Measurements from ENCODE around the gene TBL3. TPM values are rescaled to one million over a fixed set of nuclear protein-coding genes. Genes with fewer than 3 reads are reported as not detected.

Gene TBL3
- polyA plus RNA-seq, 1 donor: 32.9 TPM

DNA sequence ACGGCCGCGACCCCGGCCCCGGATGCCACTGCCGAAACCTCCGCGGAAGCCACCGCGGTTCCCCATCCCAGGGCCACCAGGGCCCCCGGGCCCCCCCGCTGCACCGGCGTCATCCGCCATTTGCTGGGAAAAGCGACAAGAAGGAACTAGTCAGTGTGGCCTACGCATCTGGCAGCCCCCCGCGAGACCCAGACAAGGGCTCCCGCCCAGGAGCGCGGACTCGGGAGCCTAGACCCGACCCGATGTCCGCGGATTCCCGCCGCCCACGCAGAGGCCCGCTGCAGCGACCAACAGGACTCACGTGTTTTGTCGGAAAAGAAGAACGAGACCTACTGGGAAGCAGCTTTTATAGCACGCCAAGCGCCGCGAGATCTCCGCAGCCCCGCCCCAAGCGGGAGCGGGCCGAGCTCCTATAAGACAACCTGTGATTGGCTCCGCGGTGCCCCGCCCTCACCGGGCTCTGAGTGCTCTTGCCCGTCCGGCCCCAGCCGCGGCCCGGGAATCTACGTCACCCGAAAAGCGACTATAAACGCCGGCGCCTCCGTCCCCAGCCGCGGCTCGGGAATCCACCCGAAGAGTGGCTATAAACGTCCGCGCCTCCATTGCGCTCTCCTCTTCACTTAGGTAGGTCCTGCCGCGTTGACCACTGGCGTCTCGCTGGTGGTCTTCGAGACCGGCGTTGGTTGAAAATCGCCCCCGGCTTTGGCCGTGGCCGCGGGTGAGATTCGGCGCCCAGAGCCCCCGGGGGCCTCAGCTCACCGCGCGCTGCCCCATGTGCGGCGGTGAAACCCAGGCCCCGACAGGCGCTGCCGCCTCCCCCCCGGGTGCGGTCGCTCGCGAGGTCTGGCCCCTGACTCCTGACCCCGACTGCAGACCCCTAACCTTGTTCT lies 7.1 kb upstream of the TBL3 start, which contains the start of gene RPS2:
Gene RPS2, minus strand, starts transcription at position 321 of the 890 bp plus-strand sequence. Its CDS starts 201 bp downstream, at position 120.
- Histone ChIP-seq H3K36me3 (ENCODE audit: control insufficient read depth, insufficient read depth, low read length) (peaks cover 25% of the 10 kb centered on the region), H3K9me3 (ENCODE audit: control insufficient read depth, low read depth, low read length) (no peaks in the 10 kb centered on the region), H3K4me3 (ENCODE audit: low read length) (peak within 1 kb of the TSS; percentile 87), H3K4me1 (ENCODE audit: control insufficient read depth, insufficient read depth, low read length) (peaks cover 30% of the 10 kb centered on the region), H3K27me3 (ENCODE audit: control insufficient read depth, insufficient read depth, low read length) (no peaks in the 10 kb centered on the region), H3K27ac (ENCODE audit: low read length) (peak within 1 kb of the TSS; percentile 89)
- peak; percentile 98 to 99 for DNase-seq
- no CpG with 5 or more reads among the region's 97 CpGs for WGBS (ENCODE audit: insufficient coverage, low lambda C conversion rate)

DNA sequence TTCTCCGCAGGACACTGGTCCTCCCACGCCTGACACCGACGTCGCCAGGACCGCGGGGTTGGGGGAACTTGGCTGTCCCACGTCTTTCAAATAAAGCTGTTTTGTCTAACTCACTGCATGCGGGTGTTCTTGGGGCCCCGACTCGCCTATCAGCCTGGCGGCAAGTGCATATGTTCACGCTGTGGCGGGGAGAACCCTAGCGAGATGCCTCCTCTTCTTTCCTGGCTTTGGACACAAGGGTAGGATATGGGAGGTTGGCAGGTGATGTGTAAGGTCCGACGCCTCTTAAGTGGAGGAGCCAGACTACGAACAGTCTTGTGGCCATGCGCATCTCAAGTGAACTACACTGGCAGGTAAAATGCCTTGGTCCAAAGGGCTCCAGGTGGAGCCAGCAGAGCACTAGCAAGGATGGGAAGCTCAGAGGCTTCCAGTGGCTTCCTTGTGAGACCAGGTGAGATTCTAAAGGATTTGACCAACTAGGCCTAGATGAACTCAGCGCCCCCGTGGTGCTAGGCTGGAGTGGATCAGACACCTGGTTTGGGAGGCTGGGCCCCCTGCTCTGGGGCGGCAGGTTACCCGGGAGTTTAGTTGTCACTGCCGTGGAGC lies 6.4 kb upstream of the TBL3 start:
- Histone ChIP-seq H3K4me1 (ENCODE audit: control insufficient read depth, insufficient read depth, low read length) (peaks cover 26% of the 10 kb centered on the region), H3K4me3 (ENCODE audit: low read length) (peak overlapping the region; percentile 87), H3K27ac (ENCODE audit: low read length) (peak overlapping the region; percentile 89), H3K36me3 (ENCODE audit: control insufficient read depth, insufficient read depth, low read length) (peaks cover 25% of the 10 kb centered on the region), H3K27me3 (ENCODE audit: control insufficient read depth, insufficient read depth, low read length) (no peaks in the 10 kb centered on the region), H3K9me3 (ENCODE audit: control insufficient read depth, low read depth, low read length) (no peaks in the 10 kb centered on the region)
- DNase-seq: peak in 1 of 2 donors; percentile 70
- no CpG with 5 or more reads among the region's 24 CpGs for WGBS (ENCODE audit: insufficient coverage, low lambda C conversion rate)

DNA sequence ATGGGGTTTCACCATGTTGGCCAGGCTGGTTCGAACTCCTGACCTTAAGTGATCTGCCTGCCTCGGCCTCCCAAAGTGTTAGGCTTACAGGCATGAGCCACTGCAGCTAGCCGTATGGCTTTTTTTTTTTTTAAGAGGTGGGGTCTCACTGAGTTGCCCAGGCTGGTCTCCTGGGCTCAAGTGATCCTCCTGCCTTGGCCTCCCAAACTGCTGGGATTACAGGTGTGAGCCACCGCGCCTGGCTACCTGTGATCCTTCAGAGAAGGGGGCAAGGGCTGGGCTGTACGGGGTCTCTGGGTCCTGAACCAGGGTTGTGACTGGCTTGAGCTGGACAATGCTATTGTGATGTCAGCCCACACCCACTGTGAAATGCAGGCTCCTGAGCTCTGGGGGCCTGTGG lies 5.4 kb upstream of the TBL3 start, which contains the start of gene RNF151:
Gene RNF151, plus strand, starts transcription at position 397 of the 400 bp plus-strand sequence. CDS start 26 bp downstream, outside the sequence.
- no peak for DNase-seq
- Histone ChIP-seq H3K9me3 (ENCODE audit: control insufficient read depth, low read depth, low read length) (no peaks in the 10 kb centered on the region), H3K27ac (ENCODE audit: low read length) (peak within 1 kb of the TSS; percentile 89), H3K4me3 (ENCODE audit: low read length) (peak within 1 kb of the TSS; percentile 87), H3K36me3 (ENCODE audit: control insufficient read depth, insufficient read depth, low read length) (peaks cover 18% of the 10 kb centered on the region), H3K27me3 (ENCODE audit: control insufficient read depth, insufficient read depth, low read length) (no peaks in the 10 kb centered on the region), H3K4me1 (ENCODE audit: control insufficient read depth, insufficient read depth, low read length) (peaks cover 22% of the 10 kb centered on the region)
- no CpG with 5 or more reads among the region's 6 CpGs for WGBS (ENCODE audit: insufficient coverage, low lambda C conversion rate)

GRCh38 chr16:1968146-1968953 lies 3.5 kb upstream of the TBL3 start:
- no peak overlapping the region for H3K27ac ChIP-seq (ENCODE audit: low read length)
- H3K27me3 ChIP-seq (ENCODE audit: control insufficient read depth, insufficient read depth, low read length): no peaks in the 10 kb centered on the region
- no peaks in the 10 kb centered on the region for H3K9me3 ChIP-seq (ENCODE audit: control insufficient read depth, low read depth, low read length)
- no peak overlapping the region for H3K4me3 ChIP-seq (ENCODE audit: low read length)
- no CpG with 5 or more reads among the region's 41 CpGs for WGBS (ENCODE audit: insufficient coverage, low lambda C conversion rate)
- peaks cover 19% of the 10 kb centered on the region for H3K4me1 ChIP-seq (ENCODE audit: control insufficient read depth, insufficient read depth, low read length)
- no peak for DNase-seq
- no peaks in the 10 kb centered on the region for H3K36me3 ChIP-seq (ENCODE audit: control insufficient read depth, insufficient read depth, low read length)

- no CpG with 5 or more reads among the region's 22 CpGs for WGBS (ENCODE audit: insufficient coverage, low lambda C conversion rate)
- H3K27me3 ChIP-seq (ENCODE audit: control insufficient read depth, insufficient read depth, low read length): no peaks in the 10 kb centered on the region
- peaks cover 13% of the 10 kb centered on the region for H3K4me1 ChIP-seq (ENCODE audit: control insufficient read depth, insufficient read depth, low read length)
- H3K27ac ChIP-seq (ENCODE audit: low read length): peak overlapping the region; percentile 86
- H3K9me3 ChIP-seq (ENCODE audit: control insufficient read depth, low read depth, low read length): no peaks in the 10 kb centered on the region
- H3K36me3 ChIP-seq (ENCODE audit: control insufficient read depth, insufficient read depth, low read length): peaks cover 33% of the 10 kb centered on the region
- DNase-seq: no peak
- H3K4me3 ChIP-seq (ENCODE audit: low read length): peak overlapping the region; percentile 100
Observed at GRCh38 chr16:1972490-1972877, 631 bp downstream of the TBL3 start.

DNA sequence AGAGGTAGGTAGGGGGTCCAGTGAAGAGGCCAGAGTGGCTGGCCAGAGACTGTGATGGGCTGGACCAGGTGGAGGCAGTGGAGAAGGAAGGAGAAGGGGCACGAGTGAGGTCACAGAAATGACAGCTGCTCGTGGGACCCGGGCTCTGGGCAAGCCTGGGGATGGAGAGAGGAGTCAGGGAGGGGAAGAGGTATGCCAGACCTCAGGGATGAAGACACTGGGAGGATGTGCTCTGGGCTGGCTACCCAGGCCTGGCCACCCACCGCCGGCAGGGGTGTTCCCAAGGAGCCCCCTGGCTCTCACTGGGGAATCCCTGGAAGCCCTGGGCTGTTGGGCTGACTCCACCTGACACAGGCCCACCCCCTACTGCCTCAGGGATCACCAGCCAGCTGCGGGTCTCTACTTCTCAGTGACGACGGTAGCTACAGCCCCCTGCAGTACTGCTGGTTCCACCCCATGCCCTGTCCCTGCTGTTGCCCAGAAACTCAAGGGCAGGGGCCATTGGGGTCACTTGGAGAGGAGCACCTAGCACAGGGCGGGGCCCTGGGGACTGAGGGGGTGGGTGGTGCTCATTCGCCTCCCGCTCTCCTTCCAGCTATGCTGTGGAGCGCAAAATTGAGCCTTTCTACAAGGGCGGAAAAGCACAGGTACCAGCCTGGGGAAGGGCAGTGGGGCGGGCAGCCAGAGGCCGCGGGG lies 1.8 kb downstream of the TBL3 start:
- Histone ChIP-seq H3K36me3 (ENCODE audit: control insufficient read depth, insufficient read depth, low read length) (peaks cover 43% of the 10 kb centered on the region), H3K4me1 (ENCODE audit: control insufficient read depth, insufficient read depth, low read length) (peaks cover 15% of the 10 kb centered on the region), H3K9me3 (ENCODE audit: control insufficient read depth, low read depth, low read length) (peaks cover 4% of the 10 kb centered on the region), H3K4me3 (ENCODE audit: low read length) (no peak overlapping the region), H3K27ac (ENCODE audit: low read length) (no peak overlapping the region), H3K27me3 (ENCODE audit: control insufficient read depth, insufficient read depth, low read length) (peaks cover under 1% of the 10 kb centered on the region)
- no CpG with 5 or more reads among the region's 16 CpGs for WGBS (ENCODE audit: insufficient coverage, low lambda C conversion rate)
- no peak for DNase-seq

DNA sequence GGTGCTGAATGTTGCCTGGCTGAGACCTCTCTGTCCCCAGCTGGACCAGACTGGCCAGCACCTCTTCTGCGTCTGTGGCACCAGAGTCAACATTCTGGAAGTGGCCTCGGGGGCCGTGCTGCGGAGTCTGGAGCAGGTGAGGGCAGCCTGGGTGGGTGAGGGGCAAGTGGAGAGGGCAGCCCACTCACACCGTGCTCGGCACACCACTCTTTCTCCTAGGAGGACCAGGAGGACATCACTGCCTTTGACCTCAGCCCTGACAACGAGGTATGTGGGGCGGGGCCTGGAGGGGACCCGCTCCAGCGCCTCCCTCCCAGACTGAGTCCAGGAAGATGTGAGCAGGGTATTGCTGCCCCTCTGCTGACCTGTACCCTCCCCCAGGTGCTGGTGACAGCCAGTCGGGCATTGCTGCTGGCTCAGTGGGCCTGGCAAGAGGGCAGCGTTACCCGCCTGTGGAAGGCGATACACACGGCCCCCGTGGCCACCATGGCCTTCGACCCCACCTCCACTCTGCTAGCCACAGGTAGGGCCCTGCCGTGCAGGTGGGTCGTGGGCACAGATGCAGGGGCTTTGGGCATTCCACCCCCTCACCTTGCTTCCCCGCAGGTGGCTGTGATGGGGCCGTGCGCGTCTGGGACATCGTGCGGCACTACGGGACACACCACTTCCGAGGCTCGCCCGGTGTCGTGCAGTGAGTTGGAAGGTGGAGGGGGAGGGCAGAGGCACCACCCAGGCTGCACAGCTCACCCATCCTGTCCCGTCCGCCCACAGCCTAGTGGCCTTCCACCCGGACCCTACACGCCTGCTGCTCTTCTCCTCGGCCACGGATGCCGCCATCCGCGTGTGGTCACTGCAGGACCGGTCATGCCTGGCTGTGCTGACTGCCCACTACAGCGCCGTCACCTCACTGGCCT lies 2.6 kb downstream of the TBL3 start:
- Histone ChIP-seq H3K4me1 (ENCODE audit: control insufficient read depth, insufficient read depth, low read length) (peaks cover 20% of the 10 kb centered on the region), H3K27ac (ENCODE audit: low read length) (no peak overlapping the region), H3K4me3 (ENCODE audit: low read length) (no peak overlapping the region), H3K9me3 (ENCODE audit: control insufficient read depth, low read depth, low read length) (peaks cover 4% of the 10 kb centered on the region), H3K27me3 (ENCODE audit: control insufficient read depth, insufficient read depth, low read length) (peaks cover 6% of the 10 kb centered on the region), H3K36me3 (ENCODE audit: control insufficient read depth, insufficient read depth, low read length) (peaks cover 43% of the 10 kb centered on the region)
- no CpG with 5 or more reads among the region's 42 CpGs for WGBS (ENCODE audit: insufficient coverage, low lambda C conversion rate)
- DNase-seq: no peak

GRCh38 chr16:1975432-1976215 lies 3.8 kb downstream of the TBL3 start:
- Histone ChIP-seq H3K27me3 (ENCODE audit: control insufficient read depth, insufficient read depth, low read length) (peaks cover 19% of the 10 kb centered on the region), H3K4me3 (ENCODE audit: low read length) (no peak overlapping the region), H3K36me3 (ENCODE audit: control insufficient read depth, insufficient read depth, low read length) (peaks cover 43% of the 10 kb centered on the region), H3K27ac (ENCODE audit: low read length) (no peak overlapping the region), H3K9me3 (ENCODE audit: control insufficient read depth, low read depth, low read length) (peaks cover 9% of the 10 kb centered on the region), H3K4me1 (ENCODE audit: control insufficient read depth, insufficient read depth, low read length) (peaks cover 32% of the 10 kb centered on the region)
- 100% methylated on average over 1 of the region's 33 CpGs for WGBS (ENCODE audit: insufficient coverage, low lambda C conversion rate)
- no peak for DNase-seq

- no peak for DNase-seq
- Histone ChIP-seq H3K27ac (ENCODE audit: low read length) (no peak overlapping the region), H3K4me3 (ENCODE audit: low read length) (no peak overlapping the region), H3K36me3 (ENCODE audit: control insufficient read depth, insufficient read depth, low read length) (peaks cover 43% of the 10 kb centered on the region), H3K4me1 (ENCODE audit: control insufficient read depth, insufficient read depth, low read length) (peaks cover 34% of the 10 kb centered on the region), H3K9me3 (ENCODE audit: control insufficient read depth, low read depth, low read length) (peaks cover 12% of the 10 kb centered on the region), H3K27me3 (ENCODE audit: control insufficient read depth, insufficient read depth, low read length) (peaks cover 24% of the 10 kb centered on the region)
- WGBS (ENCODE audit: insufficient coverage, low lambda C conversion rate): no CpG with 5 or more reads among the region's 8 CpGs
Observed at GRCh38 chr16:1976216-1976520, 4.3 kb downstream of the TBL3 start.
